ENCODE measurements around the gene MAPK7. TPM values are rescaled to one million over a fixed set of nuclear protein-coding genes. Genes with fewer than 3 reads are reported as not detected.
A peak's percentile ranks its signal among the peaks of the same experiment; 100 is the strongest.

The MAPK7 gene
- polyA plus RNA-seq, 1 of the 3 experiments (the other 2 are of a cell fraction): 19.1 TPM

DNA sequence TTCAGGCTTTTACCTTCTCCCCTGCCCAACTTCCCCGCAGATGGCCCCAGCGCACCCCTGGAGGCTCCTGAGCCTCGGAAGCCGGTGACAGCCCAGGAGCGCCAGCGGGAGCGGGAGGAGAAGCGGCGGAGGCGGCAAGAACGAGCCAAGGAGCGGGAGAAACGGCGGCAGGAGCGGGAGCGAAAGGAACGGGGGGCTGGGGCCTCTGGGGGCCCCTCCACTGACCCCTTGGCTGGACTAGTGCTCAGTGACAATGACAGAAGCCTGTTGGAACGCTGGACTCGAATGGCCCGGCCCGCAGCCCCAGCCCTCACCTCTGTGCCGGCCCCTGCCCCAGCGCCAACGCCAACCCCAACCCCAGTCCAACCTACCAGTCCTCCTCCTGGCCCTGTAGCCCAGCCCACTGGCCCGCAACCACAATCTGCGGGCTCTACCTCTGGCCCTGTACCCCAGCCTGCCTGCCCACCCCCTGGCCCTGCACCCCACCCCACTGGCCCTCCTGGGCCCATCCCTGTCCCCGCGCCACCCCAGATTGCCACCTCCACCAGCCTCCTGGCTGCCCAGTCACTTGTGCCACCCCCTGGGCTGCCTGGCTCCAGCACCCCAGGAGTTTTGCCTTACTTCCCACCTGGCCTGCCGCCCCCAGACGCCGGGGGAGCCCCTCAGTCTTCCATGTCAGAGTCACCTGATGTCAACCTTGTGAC lies 3.6 kb downstream of the MAPK7 start:
- no peak for DNase-seq
- Histone ChIP-seq H3K4me1 (ENCODE audit: control insufficient read depth in 1 of 2, insufficient read depth in 2 of 2, low read depth in 1 of 2, low read length in 1 of 2) (peaks cover 33 to 60% of the 10 kb centered on the region in 2 experiments), H3K36me3 (replicated peaks in 1 of 2; ENCODE audit: control insufficient read depth in 1 of 2, insufficient read depth in 2 of 2, low read length in 1 of 2) (peaks cover 31 to 49% of the 10 kb centered on the region in 2 experiments), H4K20me1 (ENCODE audit: insufficient read depth) (0 out of 2 replicates have a peak, but pooled peaks cover 7% of the 10 kb centered on the region), H3K4me2 (no peak overlapping the region), H3K79me2 (ENCODE audit: insufficient read depth) (peaks cover 72% of the 10 kb centered on the region), H3K4me3 (ENCODE audit: low read depth in 2 of 2, low read length in 1 of 2) (no peak overlapping the region), H2AFZ (ENCODE audit: low read depth) (no peak overlapping the region), H3F3A (replicated peaks; ENCODE audit: insufficient read depth) (peaks cover 52% of the 10 kb centered on the region), H3K9me2 (no peaks in the 10 kb centered on the region), H3K27ac (ENCODE audit: low read depth in 2 of 2, low read length in 1 of 2) (peak overlapping the region in 1 of 2 experiments; percentile 44; a peak in 1 of 4 replicates), H3K9me3 (no peaks in the 10 kb centered on the region), H3K27me3 (ENCODE audit: insufficient read depth) (no peaks in the 10 kb centered on the region), H3K9ac (no peak overlapping the region)
- ChIA-PET CTCF (no interaction called here), POLR2A (interaction anchor here (0.6 to 0.7 kb wide), 2 partner anchors 29 to 403 kb away, joined by 3 read pairs; no protein-coding TSS in a partner anchor)
- TF ChIP-seq GATA2 (CRISPR knock-in tag; IDR thresholded peaks at IDR 0.05): no peak
- TF ChIP-seq, protein P1, sequence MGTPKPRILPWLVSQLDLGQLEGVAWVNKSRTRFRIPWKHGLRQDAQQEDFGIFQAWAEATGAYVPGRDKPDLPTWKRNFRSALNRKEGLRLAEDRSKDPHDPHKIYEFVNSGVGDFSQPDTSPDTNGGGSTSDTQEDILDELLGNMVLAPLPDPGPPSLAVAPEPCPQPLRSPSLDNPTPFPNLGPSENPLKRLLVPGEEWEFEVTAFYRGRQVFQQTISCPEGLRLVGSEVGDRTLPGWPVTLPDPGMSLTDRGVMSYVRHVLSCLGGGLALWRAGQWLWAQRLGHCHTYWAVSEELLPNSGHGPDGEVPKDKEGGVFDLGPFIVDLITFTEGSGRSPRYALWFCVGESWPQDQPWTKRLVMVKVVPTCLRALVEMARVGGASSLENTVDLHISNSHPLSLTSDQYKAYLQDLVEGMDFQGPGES (IDR thresholded peaks at IDR 0.05; ENCODE audit: low read depth, low read length): no peak
- no peak for TF ChIP-seq FOXJ3 (CRISPR knock-in tag; IDR thresholded peaks at IDR 0.05)
- TF ChIP-seq, protein P2, sequence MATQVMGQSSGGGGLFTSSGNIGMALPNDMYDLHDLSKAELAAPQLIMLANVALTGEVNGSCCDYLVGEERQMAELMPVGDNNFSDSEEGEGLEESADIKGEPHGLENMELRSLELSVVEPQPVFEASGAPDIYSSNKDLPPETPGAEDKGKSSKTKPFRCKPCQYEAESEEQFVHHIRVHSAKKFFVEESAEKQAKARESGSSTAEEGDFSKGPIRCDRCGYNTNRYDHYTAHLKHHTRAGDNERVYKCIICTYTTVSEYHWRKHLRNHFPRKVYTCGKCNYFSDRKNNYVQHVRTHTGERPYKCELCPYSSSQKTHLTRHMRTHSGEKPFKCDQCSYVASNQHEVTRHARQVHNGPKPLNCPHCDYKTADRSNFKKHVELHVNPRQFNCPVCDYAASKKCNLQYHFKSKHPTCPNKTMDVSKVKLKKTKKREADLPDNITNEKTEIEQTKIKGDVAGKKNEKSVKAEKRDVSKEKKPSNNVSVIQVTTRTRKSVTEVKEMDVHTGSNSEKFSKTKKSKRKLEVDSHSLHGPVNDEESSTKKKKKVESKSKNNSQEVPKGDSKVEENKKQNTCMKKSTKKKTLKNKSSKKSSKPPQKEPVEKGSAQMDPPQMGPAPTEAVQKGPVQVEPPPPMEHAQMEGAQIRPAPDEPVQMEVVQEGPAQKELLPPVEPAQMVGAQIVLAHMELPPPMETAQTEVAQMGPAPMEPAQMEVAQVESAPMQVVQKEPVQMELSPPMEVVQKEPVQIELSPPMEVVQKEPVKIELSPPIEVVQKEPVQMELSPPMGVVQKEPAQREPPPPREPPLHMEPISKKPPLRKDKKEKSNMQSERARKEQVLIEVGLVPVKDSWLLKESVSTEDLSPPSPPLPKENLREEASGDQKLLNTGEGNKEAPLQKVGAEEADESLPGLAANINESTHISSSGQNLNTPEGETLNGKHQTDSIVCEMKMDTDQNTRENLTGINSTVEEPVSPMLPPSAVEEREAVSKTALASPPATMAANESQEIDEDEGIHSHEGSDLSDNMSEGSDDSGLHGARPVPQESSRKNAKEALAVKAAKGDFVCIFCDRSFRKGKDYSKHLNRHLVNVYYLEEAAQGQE (IDR thresholded peaks at IDR 0.05; ENCODE audit: low read depth, low read length): no peak
- no peak for TF ChIP-seq ELF1 (IDR thresholded peaks at IDR 0.05)
- TF ChIP-seq TEAD4 (IDR thresholded peaks at IDR 0.05; ENCODE audit: borderline replicate concordance, insufficient read depth): no peak
- 97% methylated on average over 28 of the region's 31 CpGs for WGBS (ENCODE audit: low lambda C conversion rate)

DNA sequence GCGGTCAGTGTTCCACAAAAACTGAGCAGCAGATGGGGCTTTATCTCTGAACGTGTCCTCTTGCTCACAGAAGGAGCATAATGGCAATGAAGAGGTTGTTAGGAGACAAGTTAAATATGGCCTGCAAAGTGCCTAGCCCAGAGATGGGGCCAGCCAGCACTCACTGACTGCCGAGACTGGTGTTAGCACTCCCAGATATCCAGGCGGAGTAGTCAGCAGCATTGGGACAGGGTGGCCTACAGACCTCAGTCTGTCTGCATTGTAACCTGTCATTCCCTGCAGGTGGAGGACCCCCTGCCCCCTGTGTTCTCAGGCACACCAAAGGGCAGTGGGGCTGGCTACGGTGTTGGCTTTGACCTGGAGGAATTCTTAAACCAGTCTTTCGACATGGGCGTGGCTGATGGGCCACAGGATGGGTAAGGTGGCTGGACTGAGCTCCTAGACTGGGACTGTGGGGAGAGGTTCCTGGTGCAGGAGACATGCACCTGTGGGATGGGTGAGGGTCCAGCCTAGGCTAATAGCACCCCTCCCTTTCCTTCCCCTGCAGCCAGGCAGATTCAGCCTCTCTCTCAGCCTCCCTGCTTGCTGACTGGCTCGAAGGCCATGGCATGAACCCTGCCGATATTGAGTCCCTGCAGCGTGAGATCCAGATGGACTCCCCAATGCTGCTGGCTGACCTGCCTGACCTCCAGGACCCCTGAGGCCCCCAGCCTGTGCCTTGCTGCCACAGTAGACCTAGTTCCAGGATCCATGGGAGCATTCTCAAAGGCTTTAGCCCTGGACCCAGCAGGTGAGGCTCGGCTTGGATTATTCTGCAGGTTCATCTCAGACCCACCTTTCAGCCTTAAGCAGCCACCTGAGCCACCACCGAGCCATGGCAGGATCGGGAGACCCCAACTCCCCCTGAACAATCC lies 4.5 kb downstream of the MAPK7 start:
- 89% methylated on average over 12 of the region's 13 CpGs for WGBS (ENCODE audit: low lambda C conversion rate)

More for the DNA sequence above, 4.5 kb downstream of the MAPK7 start:
- Histone ChIP-seq H3F3A (replicated peaks; ENCODE audit: insufficient read depth) (peaks cover 49% of the 10 kb centered on the region), H3K79me2 (ENCODE audit: insufficient read depth) (peaks cover 72% of the 10 kb centered on the region), H3K4me2 (no peak overlapping the region), H2AFZ (ENCODE audit: low read depth) (no peak overlapping the region), H3K9me2 (no peaks in the 10 kb centered on the region), H3K9me3 (no peaks in the 10 kb centered on the region), H3K4me3 (ENCODE audit: low read depth in 2 of 2, low read length in 1 of 2) (no peak overlapping the region), H3K27me3 (ENCODE audit: insufficient read depth) (no peaks in the 10 kb centered on the region), H3K9ac (no peak overlapping the region), H3K36me3 (replicated peaks in 1 of 2; ENCODE audit: control insufficient read depth in 1 of 2, insufficient read depth in 2 of 2, low read length in 1 of 2) (peaks cover 31 to 49% of the 10 kb centered on the region in 2 experiments), H3K4me1 (ENCODE audit: control insufficient read depth in 1 of 2, insufficient read depth in 2 of 2, low read depth in 1 of 2, low read length in 1 of 2) (peaks cover 38 to 62% of the 10 kb centered on the region in 2 experiments), H4K20me1 (ENCODE audit: insufficient read depth) (0 out of 2 replicates have a peak, but pooled peaks cover 7% of the 10 kb centered on the region), H3K27ac (ENCODE audit: low read depth in 2 of 2, low read length in 1 of 2) (peak overlapping the region in 1 of 2 experiments; percentile 99; a peak in 2 of 4 replicates)
- no peak for DNase-seq
- ChIA-PET CTCF (interaction anchor here (0.9 kb wide), 1 partner anchor 28 kb away, joined by 3 read pairs; the partner anchor contains the start of gene RNF112), POLR2A (interaction anchor here (2.1 kb wide), 1 partner anchor 28 kb away, joined by 13 read pairs; the partner anchor contains the start of gene RNF112)
- TF ChIP-seq ELF1 (IDR thresholded peaks at IDR 0.05) (0 out of 2 replicates have a peak, but pooled peaks have one; percentile 13), NRF1 (IDR thresholded peaks at IDR 0.05; ENCODE audit: low read depth, low read length) (no peak), POLR2AphosphoS5 (IDR thresholded peaks at IDR 0.05; ENCODE audit: low read depth, low read length) (peak; percentile 43), FOXM1 (IDR thresholded peaks at IDR 0.05; ENCODE audit: low read depth) (no peak), JUND (IDR thresholded peaks at IDR 0.05) (peak; percentile 2; the same call in 1 of the 2 replicates), FOXJ3 (CRISPR knock-in tag; IDR thresholded peaks at IDR 0.05) (no peak), TAF1 (IDR thresholded peaks at IDR 0.05; ENCODE audit: borderline replicate concordance, low read depth, low read length) (no peak)
- TF ChIP-seq, protein P3, sequence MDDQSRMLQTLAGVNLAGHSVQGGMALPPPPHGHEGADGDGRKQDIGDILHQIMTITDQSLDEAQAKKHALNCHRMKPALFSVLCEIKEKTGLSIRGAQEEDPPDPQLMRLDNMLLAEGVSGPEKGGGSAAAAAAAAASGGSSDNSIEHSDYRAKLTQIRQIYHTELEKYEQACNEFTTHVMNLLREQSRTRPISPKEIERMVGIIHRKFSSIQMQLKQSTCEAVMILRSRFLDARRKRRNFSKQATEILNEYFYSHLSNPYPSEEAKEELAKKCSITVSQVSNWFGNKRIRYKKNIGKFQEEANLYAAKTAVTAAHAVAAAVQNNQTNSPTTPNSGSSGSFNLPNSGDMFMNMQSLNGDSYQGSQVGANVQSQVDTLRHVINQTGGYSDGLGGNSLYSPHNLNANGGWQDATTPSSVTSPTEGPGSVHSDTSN (IDR thresholded peaks at IDR 0.05): peak; percentile 28; the same call in 1 of the 2 replicates

Measured in SK-N-SH (cell line).